Immature natural killer cell (primary cell): ENCODE measurements around the gene RSRC1. TPM values are rescaled to one million over a fixed set of nuclear protein-coding genes. Genes with fewer than 3 reads are reported as not detected.
A peak's percentile ranks its signal among the peaks of the same experiment; 100 is the strongest.
"Not testable (repeated sequence)": the region's sequence is repeated elsewhere in the genome, so short reads cannot be mapped to it uniquely, and the experiment has no call there.

Source experiments
- DNase-seq, 3 donors: peaks; one replicate each; pipeline ENCODE4 v3.0.0; 2022; ENCODE audit warnings: mixed read lengths in 1 of 3
- H3K27ac Mint-ChIP-seq, 6 donors: one replicate each; pipeline ENCODE4 v1.8.0; 2020; ENCODE audit warnings: mixed read lengths in 6 of 6, mild to moderate bottlenecking in 5 of 6, inconsistent platforms in 4 of 6, moderate library complexity in 3 of 6
- H3K27me3 Mint-ChIP-seq, 3 donors: one replicate each; pipeline ENCODE4 v1.8.0; 2020 to 2021; ENCODE audit warnings: low read depth in 3 of 3, mild to moderate bottlenecking in 3 of 3, mixed read lengths in 3 of 3, moderate library complexity in 3 of 3, inconsistent platforms in 1 of 3
- H3K36me3 Mint-ChIP-seq, 3 donors: one replicate each; pipeline ENCODE4 v1.8.0; 2020; ENCODE audit warnings: mixed read lengths in 3 of 3, inconsistent platforms in 2 of 3, mild to moderate bottlenecking in 2 of 3
- H3K4me1 Mint-ChIP-seq, 2 donors: one replicate each; pipeline ENCODE4 v1.8.0; 2020; ENCODE audit warnings: inconsistent platforms in 2 of 2, mild to moderate bottlenecking in 2 of 2, mixed read lengths in 2 of 2, moderate library complexity in 1 of 2
- H3K4me3 Mint-ChIP-seq, 5 donors: one replicate each; pipeline ENCODE4 v1.8.0; 2020; ENCODE audit warnings: mild to moderate bottlenecking in 5 of 5, mixed read lengths in 5 of 5, inconsistent platforms in 3 of 5, moderate library complexity in 3 of 5
- H3K9me3 Mint-ChIP-seq, 6 donors: one replicate each; pipeline ENCODE4 v1.8.0; 2020; ENCODE audit warnings: mild to moderate bottlenecking in 6 of 6, mixed read lengths in 6 of 6, inconsistent platforms in 4 of 6, moderate library complexity in 3 of 6
- polyA plus RNA-seq, 3 donors: library from polyadenylated mRNA; unstranded; fragments of 300-500 nt; fragmentation: Illumina TruSeq; gene quantifications; one replicate each; pipeline ENCODE4 v1.2.3, GENCODE V29; 2021

Gene RSRC1
- 10 to 100 TPM; 15.4 to 37.9 (median 37.1) TPM for polyA plus RNA-seq

GRCh38 chr3:158109804-158110657 lies at the start of gene RSRC1:
TSS of gene RSRC1 (plus strand) at chr3:158110089. CDS start at chr3:158122105, 12,016 bp downstream.
- Mint-ChIP-seq H3K36me3 (peaks cover 8 to 12% (median 8%) of the 10 kb centered on the region in 3 donors), H3K27ac (peak within 1 kb of the TSS; percentile 67 to 86 (median 78)), H3K4me1 (peaks cover 52 to 72% of the 10 kb centered on the region in 2 donors), H3K27me3 (peaks cover 33 to 46% (median 42%) of the 10 kb centered on the region in 3 donors), H3K4me3 (peak within 1 kb of the TSS; percentile 92 to 99 (median 98)), H3K9me3 (peaks cover 0 to 10% (median 6%) of the 10 kb centered on the region in 6 donors)
- DNase-seq: peak; percentile 69 to 75 (median 73)

GRCh38 chr3:158065574-158065973 lies 44.3 kb upstream of the RSRC1 start:
- H3K27me3 Mint-ChIP-seq, H3K4me1 Mint-ChIP-seq, DNase-seq, H3K4me3 Mint-ChIP-seq, H3K36me3 Mint-ChIP-seq, H3K27ac Mint-ChIP-seq, H3K9me3 Mint-ChIP-seq: not testable (repeated sequence)

- H3K9me3 Mint-ChIP-seq: no peaks in the 10 kb centered on the region
- H3K36me3 Mint-ChIP-seq: no peaks in the 10 kb centered on the region
- H3K27me3 Mint-ChIP-seq: peaks cover 0 to 6% (median 0%) of the 10 kb centered on the region in 3 donors
- H3K27ac Mint-ChIP-seq: no peak overlapping the region
- H3K4me3 Mint-ChIP-seq: no peak overlapping the region
- no peaks in the 10 kb centered on the region for H3K4me1 Mint-ChIP-seq
- no peak for DNase-seq
Measured at GRCh38 chr3:158072790-158073189, 37.1 kb upstream of the RSRC1 start.

- peaks cover 0 to 6% (median 0%) of the 10 kb centered on the region in 3 donors for H3K27me3 Mint-ChIP-seq
- H3K36me3 Mint-ChIP-seq: no peaks in the 10 kb centered on the region
- no peaks in the 10 kb centered on the region for H3K9me3 Mint-ChIP-seq
- H3K27ac Mint-ChIP-seq: no peak overlapping the region
- H3K4me3 Mint-ChIP-seq: no peak overlapping the region
- no peak for DNase-seq
- no peaks in the 10 kb centered on the region for H3K4me1 Mint-ChIP-seq
Measured at GRCh38 chr3:158074591-158074990, 35.3 kb upstream of the RSRC1 start.

- Mint-ChIP-seq H3K9me3 (peaks cover 0 to 2% (median 0%) of the 10 kb centered on the region in 6 donors), H3K4me3 (no peak overlapping the region), H3K27me3 (peaks cover 0 to 2% (median 2%) of the 10 kb centered on the region in 3 donors), H3K36me3 (no peaks in the 10 kb centered on the region), H3K4me1 (no peaks in the 10 kb centered on the region), H3K27ac (no peak overlapping the region)
- no peak for DNase-seq
Measured at GRCh38 chr3:158079599-158079998, 30.3 kb upstream of the RSRC1 start.

GRCh38 chr3:158084651-158085050 lies 25.2 kb upstream of the RSRC1 start:
- Mint-ChIP-seq H3K27ac (no peak overlapping the region), H3K9me3 (peaks cover 0 to 2% (median 0%) of the 10 kb centered on the region in 6 donors), H3K36me3 (no peaks in the 10 kb centered on the region), H3K4me3 (no peak overlapping the region), H3K27me3 (peaks cover 1 to 10% (median 7%) of the 10 kb centered on the region in 3 donors), H3K4me1 (no peaks in the 10 kb centered on the region)
- no peak for DNase-seq

GRCh38 chr3:158085358-158085757 lies 24.5 kb upstream of the RSRC1 start:
- peaks cover 0 to 2% (median 0%) of the 10 kb centered on the region in 6 donors for H3K9me3 Mint-ChIP-seq

GRCh38 chr3:158085931-158086330 lies 24.0 kb upstream of the RSRC1 start:
- Mint-ChIP-seq H3K9me3 (peaks cover 0 to 2% (median 0%) of the 10 kb centered on the region in 6 donors), H3K27me3 (peaks cover 5 to 18% (median 7%) of the 10 kb centered on the region in 3 donors), H3K36me3 (no peaks in the 10 kb centered on the region)

More at GRCh38 chr3:158085358-158085757, 24.5 kb upstream of the RSRC1 start:
- Mint-ChIP-seq H3K36me3 (no peaks in the 10 kb centered on the region), H3K4me3 (no peak overlapping the region), H3K27me3 (peaks cover 1 to 13% (median 7%) of the 10 kb centered on the region in 3 donors), H3K4me1 (no peaks in the 10 kb centered on the region), H3K27ac (no peak overlapping the region)
- DNase-seq: no peak

GRCh38 chr3:158086361-158086760 lies 23.5 kb upstream of the RSRC1 start:
- peaks cover 0 to 2% (median 0%) of the 10 kb centered on the region in 6 donors for H3K9me3 Mint-ChIP-seq
- no peaks in the 10 kb centered on the region for H3K4me1 Mint-ChIP-seq
- H3K27ac Mint-ChIP-seq: no peak overlapping the region
- no peak for DNase-seq
- no peaks in the 10 kb centered on the region for H3K36me3 Mint-ChIP-seq
- H3K4me3 Mint-ChIP-seq: no peak overlapping the region
- H3K27me3 Mint-ChIP-seq: peaks cover 6 to 18% (median 7%) of the 10 kb centered on the region in 3 donors

More at GRCh38 chr3:158085931-158086330, 24.0 kb upstream of the RSRC1 start:
- no peak overlapping the region for H3K27ac Mint-ChIP-seq
- DNase-seq: no peak
- no peak overlapping the region for H3K4me3 Mint-ChIP-seq
- H3K4me1 Mint-ChIP-seq: no peaks in the 10 kb centered on the region

GRCh38 chr3:158086776-158087175 lies 23.1 kb upstream of the RSRC1 start:
- no peak for DNase-seq
- Mint-ChIP-seq H3K27ac (no peak overlapping the region), H3K36me3 (no peaks in the 10 kb centered on the region), H3K4me3 (no peak overlapping the region), H3K4me1 (no peaks in the 10 kb centered on the region), H3K27me3 (peaks cover 6 to 20% (median 7%) of the 10 kb centered on the region in 3 donors), H3K9me3 (peaks cover 0 to 2% (median 0%) of the 10 kb centered on the region in 6 donors)

- Mint-ChIP-seq H3K36me3 (no peaks in the 10 kb centered on the region), H3K4me3 (no peak overlapping the region), H3K9me3 (peaks cover 0 to 3% (median 0%) of the 10 kb centered on the region in 6 donors), H3K4me1 (no peaks in the 10 kb centered on the region), H3K27me3 (peaks cover 25 to 46% (median 29%) of the 10 kb centered on the region in 3 donors), H3K27ac (no peak overlapping the region)
- DNase-seq: no peak
Measured at GRCh38 chr3:158091531-158091930, 18.4 kb upstream of the RSRC1 start.

GRCh38 chr3:158093526-158093925 lies 16.4 kb upstream of the RSRC1 start:
- no peak overlapping the region for H3K4me3 Mint-ChIP-seq
- peaks cover 34 to 56% (median 42%) of the 10 kb centered on the region in 3 donors for H3K27me3 Mint-ChIP-seq
- H3K4me1 Mint-ChIP-seq: peaks cover 12 to 15% of the 10 kb centered on the region in 2 donors
- peaks cover 0 to 3% (median 0%) of the 10 kb centered on the region in 3 donors for H3K36me3 Mint-ChIP-seq
- no peak overlapping the region for H3K27ac Mint-ChIP-seq
- H3K9me3 Mint-ChIP-seq: peaks cover 0 to 9% (median 0%) of the 10 kb centered on the region in 6 donors
- DNase-seq: no peak

- peaks cover 17 to 20% of the 10 kb centered on the region in 2 donors for H3K4me1 Mint-ChIP-seq
- peaks cover 0 to 3% (median 0%) of the 10 kb centered on the region in 3 donors for H3K36me3 Mint-ChIP-seq
- H3K27me3 Mint-ChIP-seq: peaks cover 37 to 57% (median 47%) of the 10 kb centered on the region in 3 donors
- no peak for DNase-seq
- H3K27ac Mint-ChIP-seq: no peak overlapping the region
- H3K4me3 Mint-ChIP-seq: no peak overlapping the region
- H3K9me3 Mint-ChIP-seq: peaks cover 0 to 13% (median 0%) of the 10 kb centered on the region in 6 donors
Measured at GRCh38 chr3:158094235-158095110, 15.4 kb upstream of the RSRC1 start.
